IMR-90 (cell line): ENCODE data around the gene CACNA2D3. TPM values are rescaled to one million over a fixed set of nuclear protein-coding genes. Genes with fewer than 3 reads are reported as not detected.
A peak's percentile ranks its signal among the peaks of the same experiment; 100 is the strongest.

Experiments
- ATAC-seq: fragments of 200-7000 bp; cut with Tn5 transposase; 2 replicates; pipeline ENCODE4 v1.9.1; 2020; ENCODE audit warnings: low read depth, mild to moderate bottlenecking, moderate library complexity
- BruUV-seq: library from RNA; stranded (reverse); fragments of 400-500 nt; replicated peaks from 2 replicates; lab custom pipeline; 2021; lab: Mats Ljungman, UMichigan
- CTCF ChIA-PET: fragments of 300-600 bp; formaldehyde crosslinking; extraction: SDS; loops from one replicate; lab custom pipeline; 2021; ENCODE audit warnings: antibody characterized with exemption; lab: Yijun Ruan, JAX
- POLR2A ChIA-PET: fragments of 300-600 bp; sonication (Branson Sonifier 250); formaldehyde crosslinking; loops from one replicate; lab custom pipeline; 2022; ENCODE audit warnings: antibody characterized with exemption; ENCODE audit not compliant: unreplicated experiment; lab: Charles Lee
- DNase-seq: peaks from one replicate; pipeline ENCODE4 v3.0.0; 2013
- H2AFZ ChIP-seq: replicated peaks from 2 replicates; pipeline ENCODE3; 2013; ENCODE audit warnings: low read length, mild to moderate bottlenecking; ENCODE audit not compliant: poor library complexity
- H2AK5ac ChIP-seq: 2 replicates; pipeline ENCODE4 v1.6.1; 2013; ENCODE audit warnings: low read depth, low read length, inconsistent platforms
- H2AK9ac ChIP-seq: replicated peaks from 2 replicates; pipeline ENCODE3; 2013; ENCODE audit warnings: mild to moderate bottlenecking, low read depth, low read length, moderate library complexity; ENCODE audit not compliant: poor library complexity
- H2BK120ac ChIP-seq: 2 replicates; pipeline ENCODE4 v1.6.1; 2013; ENCODE audit warnings: low read depth, low read length, inconsistent platforms
- H2BK15ac ChIP-seq: 3 replicates; pipeline ENCODE4 v1.6.1; 2013; ENCODE audit warnings: low read depth, low read length, inconsistent platforms
- H2BK20ac ChIP-seq: 2 replicates; pipeline ENCODE4 v1.6.1; 2013; ENCODE audit warnings: low read depth, mild to moderate bottlenecking, inconsistent platforms, low read length, moderate library complexity
- H2BK5ac ChIP-seq: 2 replicates; pipeline ENCODE4 v1.6.1; 2013; ENCODE audit warnings: mild to moderate bottlenecking, low read depth, low read length, inconsistent platforms; ENCODE audit not compliant: poor library complexity, severe bottlenecking
- H3K14ac ChIP-seq: replicated peaks from 2 replicates; pipeline ENCODE4 v1.6.1; 2013; ENCODE audit warnings: low read depth, low read length, inconsistent platforms
- H3K18ac ChIP-seq: 2 replicates; pipeline ENCODE4 v1.6.1; 2013; ENCODE audit warnings: low read depth, low read length, control low read depth
- H3K23ac ChIP-seq: 2 replicates; pipeline ENCODE4 v1.6.1; 2013; ENCODE audit warnings: low read depth, low read length, inconsistent platforms
- H3K27ac ChIP-seq: 2 replicates; pipeline ENCODE4 v1.5.1; 2013; ENCODE audit warnings: mild to moderate bottlenecking, control low read depth, low read length; ENCODE audit not compliant: insufficient read depth
- H3K27me3 ChIP-seq: 2 replicates; pipeline ENCODE4 v1.6.1; 2013; ENCODE audit warnings: low read length; ENCODE audit not compliant: control insufficient read depth, insufficient read depth
- H3K36me3 ChIP-seq: 2 replicates; pipeline ENCODE4 v1.6.1; 2013; ENCODE audit warnings: low read length, mixed read lengths; ENCODE audit not compliant: control insufficient read depth, insufficient read depth
- H3K4ac ChIP-seq: 2 replicates; pipeline ENCODE4 v1.6.1; 2013; ENCODE audit warnings: low read depth, low read length, inconsistent platforms
- H3K4me1 ChIP-seq: 2 replicates; pipeline ENCODE4 v1.6.1; 2013; ENCODE audit warnings: low read length, mixed read lengths; ENCODE audit not compliant: control insufficient read depth, insufficient read depth
- H3K4me2 ChIP-seq: 2 replicates; pipeline ENCODE4 v1.6.1; 2013; ENCODE audit warnings: low read depth, mild to moderate bottlenecking, control low read depth, low read length, moderate library complexity
- H3K4me3 ChIP-seq: 2 replicates; pipeline ENCODE4 v1.5.1; 2013; ENCODE audit warnings: low read depth, mild to moderate bottlenecking, control low read depth, low read length, moderate library complexity; ENCODE audit not compliant: insufficient read depth
- H3K56ac ChIP-seq: 2 replicates; pipeline ENCODE4 v1.6.1; 2013; ENCODE audit warnings: low read length, inconsistent platforms; ENCODE audit not compliant: insufficient read depth; ENCODE audit errors: extremely low read depth
- H3K79me1 ChIP-seq, 2 experiments: 2 replicates each; pipeline ENCODE4 v1.6.1; 2013; ENCODE audit warnings: low read length in 2 of 2, inconsistent platforms in 1 of 2, low read depth in 1 of 2
- H3K9ac ChIP-seq: 2 replicates; pipeline ENCODE4 v1.6.1; 2013; ENCODE audit warnings: low read depth, low read length, control low read depth
- H3K9me1 ChIP-seq: 2 replicates; pipeline ENCODE4 v1.6.1; 2013; ENCODE audit warnings: low read length, inconsistent platforms; ENCODE audit not compliant: insufficient read depth
- H3K9me3 ChIP-seq: 2 replicates; pipeline ENCODE4 v1.6.1; 2013; ENCODE audit warnings: low read length; ENCODE audit not compliant: control insufficient read depth, insufficient read depth
- H4K20me1 ChIP-seq: 2 replicates; pipeline ENCODE4 v1.6.1; 2013; ENCODE audit warnings: low read length, inconsistent platforms; ENCODE audit not compliant: insufficient read depth
- H4K5ac ChIP-seq: 2 replicates; pipeline ENCODE4 v1.6.1; 2013; ENCODE audit warnings: mild to moderate bottlenecking, low read depth, low read length, control low read depth
- H4K8ac ChIP-seq, 2 experiments: 2 replicates each; pipeline ENCODE4 v1.6.1; 2013; ENCODE audit warnings: low read depth in 2 of 2, low read length in 2 of 2, control low read depth in 1 of 2, inconsistent platforms in 1 of 2
- H4K91ac ChIP-seq: 2 replicates; pipeline ENCODE4 v1.6.1; 2013; ENCODE audit warnings: low read depth, low read length, inconsistent platforms; ENCODE audit not compliant: insufficient read depth
- BHLHE40 ChIP-seq: fragments of 150-350 bp; IDR thresholded peaks from 2 replicates; pipeline ENCODE4 v1.6.1; 2016; ENCODE audit warnings: mild to moderate bottlenecking, low read depth, low read length
- CEBPB ChIP-seq: IDR thresholded peaks from 2 replicates; pipeline ENCODE4 v1.6.1; 2012; ENCODE audit warnings: low read depth, low read length, improper control_type of control experiment
- CHD1 ChIP-seq: IDR thresholded peaks from 2 replicates; pipeline ENCODE4 v1.6.1; 2012; ENCODE audit warnings: low read depth, low read length, improper control_type of control experiment
- CTCF ChIP-seq: conservative IDR thresholded peaks from 2 replicates; pipeline ENCODE4 v1.5.1; 2012; ENCODE audit warnings: mild to moderate bottlenecking, low read depth, low read length, improper control_type of control experiment
- ELK1 ChIP-seq: fragments of 150-350 bp; IDR thresholded peaks from 2 replicates; pipeline ENCODE4 v1.6.1; 2016; ENCODE audit warnings: low read depth, mild to moderate bottlenecking, low read length, moderate library complexity, borderline replicate concordance
- FOS ChIP-seq: fragments of 150-350 bp; IDR thresholded peaks from 2 replicates; pipeline ENCODE4 v1.6.1; 2016; ENCODE audit warnings: low read depth, low read length
- MAFK ChIP-seq: IDR thresholded peaks from 2 replicates; pipeline ENCODE4 v1.6.1; 2012; ENCODE audit warnings: low read depth, low read length, improper control_type of control experiment
- MAZ ChIP-seq: IDR thresholded peaks from 2 replicates; pipeline ENCODE4 v1.6.1; 2012; ENCODE audit warnings: low read depth, mild to moderate bottlenecking, low read length, improper control_type of control experiment, moderate library complexity, borderline replicate concordance
- MXI1 ChIP-seq: IDR thresholded peaks from 2 replicates; pipeline ENCODE4 v1.6.1; 2012; ENCODE audit warnings: low read depth, mild to moderate bottlenecking, low read length, moderate library complexity, borderline replicate concordance
- NFE2L2 ChIP-seq: fragments of 150-350 bp; IDR thresholded peaks from 2 replicates; pipeline ENCODE4 v1.6.1; 2016; ENCODE audit warnings: low read depth, mild to moderate bottlenecking, low read length
- POLR2A ChIP-seq: IDR thresholded peaks from 2 replicates; pipeline ENCODE4 v1.6.1; 2012; ENCODE audit warnings: mild to moderate bottlenecking, low read depth, low read length
- RAD21 ChIP-seq: IDR thresholded peaks from 2 replicates; pipeline ENCODE4 v1.6.1; 2012; ENCODE audit warnings: low read length, improper control_type of control experiment
- RCOR1 ChIP-seq: IDR thresholded peaks from 2 replicates; pipeline ENCODE4 v1.6.1; 2012; ENCODE audit warnings: mild to moderate bottlenecking, low read length, improper control_type of control experiment; ENCODE audit not compliant: insufficient replicate concordance
- RFX5 ChIP-seq: IDR thresholded peaks from 2 replicates; pipeline ENCODE4 v1.8.0; 2012; ENCODE audit warnings: low read depth, mild to moderate bottlenecking, low read length, moderate library complexity
- SMC3 ChIP-seq: fragments of 150-350 bp; IDR thresholded peaks from 2 replicates; pipeline ENCODE4 v1.6.1; 2016; ENCODE audit warnings: low read depth, mild to moderate bottlenecking, antibody characterized with exemption, low read length, moderate library complexity
- USF2 ChIP-seq: fragments of 150-350 bp; IDR thresholded peaks from 2 replicates; pipeline ENCODE4 v1.6.1; 2017; ENCODE audit warnings: mild to moderate bottlenecking, antibody characterized with exemption, low read length, low read depth
- WGBS, 2 experiments: methylation state at CpG; one replicate each; pipeline versions ENCODE4 v1.1.5 to v1.1.7; 2013; ENCODE audit warnings: missing lambda C conversion rate in 2 of 2; ENCODE audit not compliant: insufficient read length in 1 of 2; ENCODE audit errors: extremely low coverage in 2 of 2; 5-methylcytosine and 5-hydroxymethylcytosine counted together
- dilution Hi-C: fragments of 300-500 bp; cut with HindIII; formaldehyde crosslinking; loops from one replicate; pipeline ENCODE4 v1.14.3; 2018; ENCODE audit warnings: low sequenced_read_pairs; ENCODE audit not compliant: unreplicated experiment
- in situ Hi-C: fragments of 300-500 bp; cut with MboI; formaldehyde crosslinking; loops from 3 replicates; pipeline ENCODE4 v1.14.3; 2019; ENCODE audit warnings: low sequenced_read_pairs, inconsistent platforms, mixed read lengths
- intact Hi-C: fragments of 100-400 bp; cut with micrococcal nuclease; formaldehyde crosslinking; loops from 2 replicates; pipeline ENCODE4 v1.10.0; 2022
- polyA plus RNA-seq, 3 experiments: library from polyadenylated mRNA; depleted of rRNA; stranded (reverse); fragments of >200 nt; gene quantifications; 2 replicates each; pipeline ENCODE4 v1.2.3, GENCODE V29; 2012; ENCODE audit warnings: low replicate concordance in 1 of 3
- total RNA-seq: library from RNA; depleted of rRNA; stranded (reverse); fragments of >200 nt; gene quantifications from 2 replicates; pipeline ENCODE4 v1.2.3, GENCODE V29; 2012

Gene CACNA2D3
- total and polyA plus RNA-seq, 2 of the 4 experiments (the other 2 are of a cell fraction), result 0.36 to 0.41 TPM

GRCh38 chr3:55090291-55090690 lies 967.9 kb downstream of the CACNA2D3 start:
- peak overlapping the region; percentile 46 for H2BK120ac ChIP-seq
- H2BK20ac ChIP-seq, result no peak overlapping the region
- WGBS, 2 experiments, result no CpG with 5 or more reads among the region's 5 CpGs
- H3K18ac ChIP-seq, result peak overlapping the region; percentile 17; the same call in 1 of the 2 replicates
- TF ChIP-seq ELK1 (no peak), USF2 (no peak), BHLHE40 (no peak), CHD1 (no peak), MAFK (no peak), RCOR1 (no peak), CTCF (no peak), MXI1 (no peak), FOS (no peak), NFE2L2 (no peak), MAZ (no peak), RFX5 (no peak), POLR2A (no peak), RAD21 (no peak), SMC3 (no peak), CEBPB (no peak)
- H3K4me1 ChIP-seq, result peaks cover 11% of the 10 kb centered on the region
- no peak overlapping the region for H3K4me3 ChIP-seq
- H3K36me3 ChIP-seq, result no peaks in the 10 kb centered on the region
- peaks cover 11% of the 10 kb centered on the region; the same call in 1 of the 2 replicates for H3K9me1 ChIP-seq
- H2BK5ac ChIP-seq, result no peak overlapping the region
- ChIA-PET POLR2A (no interaction called here), CTCF (no interaction called here)
- dilution Hi-C loops (no loop called here), in situ Hi-C loops (no loop called here), intact Hi-C loops (no loop called here)
- no peaks in the 10 kb centered on the region for H4K20me1 ChIP-seq
- peak overlapping the region; percentile 42 for H3K4ac ChIP-seq
- H3K4me2 ChIP-seq, result no peak overlapping the region
- no peaks in the 10 kb centered on the region for H3K79me1 ChIP-seq
- no TSS peak for BruUV-seq
- 0 out of 4 replicates have a peak overlapping the region, but pooled peaks of 1 of the 2 experiments have one; percentile 13 for H4K8ac ChIP-seq
- H2BK15ac ChIP-seq, result no peak overlapping the region
- H2AK5ac ChIP-seq, result peak overlapping the region; percentile 84
- H3K23ac ChIP-seq, result no peak overlapping the region
- H3K56ac ChIP-seq, result no peak overlapping the region
- H2AK9ac ChIP-seq, result no peak overlapping the region
- H3K9ac ChIP-seq, result no peak overlapping the region
- H4K5ac ChIP-seq, result no peak overlapping the region
- ATAC-seq (no peak), DNase-seq (no peak)
- H2AFZ ChIP-seq, result peak overlapping the region; percentile 61
- peak overlapping the region; percentile 1; the same call in 1 of the 2 replicates for H4K91ac ChIP-seq
- H3K14ac ChIP-seq, result peak overlapping the region; percentile 32; the same call in 1 of the 2 replicates
- H3K27me3 ChIP-seq, result peaks cover 6% of the 10 kb centered on the region; the same call in 1 of the 2 replicates
- H3K9me3 ChIP-seq, result no peaks in the 10 kb centered on the region
- no peak overlapping the region for H3K27ac ChIP-seq
